HG03025 (cell line): ENCODE data around the gene EVI5.
"Not testable (repeated sequence)": the region's sequence is repeated elsewhere in the genome, so short reads cannot be mapped to it uniquely, and the experiment has no call there.

Experiments used
- ATAC-seq: cut with Tn5 transposase; IDR thresholded peaks from one replicate; pipeline ENCODE4 v1.9.1; 2021; ENCODE audit warnings: mild to moderate bottlenecking, moderate library complexity; ENCODE audit not compliant: unreplicated experiment, low FRiP score

The EVI5 gene

GRCh38 chr1:92795166-92795565 is 10.3 kb upstream of the EVI5 start:
- no peak for ATAC-seq

GRCh38 chr1:92792340-92792782 is 7.5 kb upstream of the EVI5 start:
- no peak for ATAC-seq

DNA sequence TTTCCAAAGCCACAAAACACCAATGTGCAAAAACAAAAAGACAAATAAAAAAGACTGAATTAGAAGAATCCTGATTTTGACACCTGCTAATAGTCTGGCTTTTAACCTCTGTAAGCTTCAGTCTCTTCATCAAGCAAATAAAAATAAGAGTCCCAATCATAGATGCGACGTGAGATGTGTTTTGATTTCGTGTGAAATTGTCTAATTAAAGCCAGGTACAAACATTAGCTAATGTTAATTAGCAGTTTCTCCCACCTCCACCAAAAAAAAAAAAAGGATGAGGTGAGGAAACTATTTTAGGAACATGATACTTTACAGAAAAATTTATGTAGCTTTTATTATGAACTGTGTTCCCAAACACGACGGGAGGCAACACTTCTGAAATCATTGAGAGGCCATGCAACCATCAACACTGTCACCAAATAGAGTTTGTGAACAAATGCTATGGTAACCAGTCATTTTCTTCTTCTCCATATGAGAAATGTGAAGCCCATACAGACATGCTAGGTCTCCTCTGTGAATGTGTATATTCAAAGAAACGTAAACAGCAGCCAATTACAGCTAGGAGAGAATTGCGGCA is 6.7 kb upstream of the EVI5 start:
- ATAC-seq, result no peak

GRCh38 chr1:92790867-92791266 is 6.0 kb upstream of the EVI5 start:
- ATAC-seq, result no peak

- no peak for ATAC-seq
These were observed 5.2 kb upstream of the EVI5 start for GRCh38 chr1:92790081-92790480.

DNA sequence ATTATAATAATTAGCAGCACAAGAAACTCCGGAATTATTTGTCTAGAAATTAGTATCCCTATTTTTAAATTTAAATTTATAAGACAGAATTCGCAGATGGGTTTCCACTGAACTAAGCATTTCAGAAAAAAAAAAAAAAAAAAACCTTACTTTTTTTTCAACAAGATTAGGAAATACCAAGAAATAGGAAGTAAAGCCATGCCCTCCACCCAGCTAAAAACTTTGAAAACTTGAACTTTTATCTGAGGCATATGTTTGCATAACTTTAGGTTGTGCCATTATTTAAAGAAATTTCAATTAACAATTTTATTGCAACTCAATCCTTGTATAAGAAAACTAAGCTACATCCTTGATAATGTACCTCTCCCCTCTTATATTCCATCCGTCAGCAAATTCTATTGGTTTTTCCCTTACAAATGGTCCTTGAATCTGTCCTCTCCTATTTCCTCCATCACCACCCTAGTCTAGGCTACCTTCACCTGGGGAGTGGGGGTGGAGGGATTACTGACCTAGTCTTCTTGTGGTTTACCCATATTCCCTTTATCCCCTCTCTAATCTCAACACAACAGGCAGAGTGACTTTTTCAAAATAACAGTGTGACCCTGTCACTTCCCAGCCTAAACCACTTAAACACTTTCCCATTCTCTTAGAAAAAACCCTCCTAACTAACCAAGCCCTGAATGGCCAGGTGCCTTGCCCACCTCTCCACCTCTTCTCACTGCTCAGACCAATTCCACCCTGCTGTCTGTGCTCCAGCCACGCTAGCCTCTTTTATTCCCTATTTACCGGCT is 1.4 kb upstream of the EVI5 start:
- ATAC-seq, result no peak

DNA sequence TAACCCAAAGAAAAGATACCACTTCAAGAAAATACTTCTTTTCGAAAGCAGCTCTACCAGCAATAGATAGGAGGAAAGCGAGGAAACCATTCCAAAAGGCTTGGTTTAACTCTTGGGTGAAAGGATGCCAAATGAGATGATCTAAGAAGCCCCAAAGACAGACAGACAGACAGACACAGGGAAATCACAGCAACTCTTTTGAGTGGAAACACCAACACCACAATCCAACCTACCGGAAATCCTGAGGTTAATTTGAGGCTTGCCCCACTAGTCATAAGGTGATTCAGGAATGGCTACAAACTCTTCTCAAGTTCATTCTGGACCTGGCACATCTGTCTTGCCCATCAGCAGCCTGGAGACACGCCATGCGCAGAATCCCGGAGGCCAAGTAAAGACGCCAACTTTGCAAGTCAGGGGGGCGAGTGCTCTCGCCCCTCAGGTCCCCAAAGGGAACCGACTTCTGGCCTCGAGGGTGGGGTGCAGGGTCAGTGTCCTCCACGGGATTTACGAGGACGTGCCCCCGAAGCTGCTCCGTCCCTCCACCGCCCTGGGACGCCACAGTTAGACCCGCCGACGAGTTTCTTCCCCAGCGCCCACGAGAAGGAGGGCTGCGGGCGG is 778 bp downstream of the EVI5 start:
- peak; percentile 4 for ATAC-seq

DNA sequence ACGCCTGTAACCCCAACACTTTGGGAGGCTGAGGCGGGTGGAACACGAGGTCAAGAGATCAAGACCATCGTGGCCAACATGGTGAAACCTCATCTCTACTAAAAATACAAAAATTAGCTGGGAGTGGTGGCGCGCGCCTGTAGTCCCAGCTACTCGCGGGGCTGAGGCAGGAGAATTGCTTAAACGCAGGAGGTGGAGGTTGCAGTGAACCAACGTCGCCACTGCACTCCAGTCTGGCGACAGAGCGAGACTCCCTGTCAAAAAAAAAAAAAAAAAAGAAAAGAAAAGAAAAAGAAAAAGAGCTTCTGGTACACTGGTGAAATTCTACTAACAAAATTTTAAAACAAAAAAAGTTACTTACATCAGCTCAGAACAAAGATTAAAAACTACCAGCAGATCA is 1.4 kb downstream of the EVI5 start:
- not testable (repeated sequence) for ATAC-seq

GRCh38 chr1:92778376-92778775 is 6.5 kb downstream of the EVI5 start:
- ATAC-seq, result no peak

GRCh38 chr1:92774407-92774806 is 10.5 kb downstream of the EVI5 start:
- no peak for ATAC-seq

DNA sequence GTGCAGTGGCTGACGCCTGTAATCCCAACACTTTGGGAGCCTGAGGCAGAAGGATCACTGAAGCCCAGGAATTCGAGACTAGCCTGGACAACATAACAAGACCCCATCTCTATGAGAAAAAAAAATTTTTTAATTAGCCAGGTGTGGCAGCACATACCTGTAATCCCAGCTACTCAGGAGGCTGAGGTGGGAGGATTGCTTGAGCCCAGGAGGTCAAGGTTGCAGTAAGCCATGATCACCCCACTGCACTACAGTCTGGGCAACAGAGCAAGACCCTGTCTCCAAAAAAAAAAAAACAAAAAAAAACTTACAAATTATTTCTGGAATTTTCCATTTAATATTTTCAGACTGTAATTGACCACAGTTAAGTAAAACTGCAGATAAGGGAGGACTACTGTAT is 11.2 kb downstream of the EVI5 start:
- ATAC-seq, result not testable (repeated sequence)

GRCh38 chr1:92769856-92770255 is 15.1 kb downstream of the EVI5 start:
- no peak for ATAC-seq

DNA sequence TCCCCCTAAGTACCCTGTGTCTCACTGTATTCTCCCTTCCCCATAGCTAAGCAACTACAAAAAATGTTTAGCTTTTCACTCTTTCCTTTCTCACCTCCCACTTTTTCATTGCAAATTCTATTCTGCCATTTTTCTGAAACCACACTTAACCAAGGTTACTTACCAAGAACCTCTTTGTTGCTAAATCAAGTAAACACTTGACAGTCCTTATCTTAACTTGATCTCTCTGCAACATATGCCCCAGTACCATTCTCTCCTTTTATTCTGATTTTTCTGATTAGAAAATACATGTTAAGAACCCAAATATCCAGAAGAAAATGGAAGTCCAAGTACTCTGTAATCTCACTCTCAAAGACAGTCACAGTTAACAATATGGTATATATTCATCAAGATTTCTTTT is 16.0 kb downstream of the EVI5 start:
- ATAC-seq, result no peak

GRCh38 chr1:92768296-92768695 is 16.6 kb downstream of the EVI5 start:
- no peak for ATAC-seq

GRCh38 chr1:92764116-92764515 is 20.8 kb downstream of the EVI5 start:
- no peak for ATAC-seq

DNA sequence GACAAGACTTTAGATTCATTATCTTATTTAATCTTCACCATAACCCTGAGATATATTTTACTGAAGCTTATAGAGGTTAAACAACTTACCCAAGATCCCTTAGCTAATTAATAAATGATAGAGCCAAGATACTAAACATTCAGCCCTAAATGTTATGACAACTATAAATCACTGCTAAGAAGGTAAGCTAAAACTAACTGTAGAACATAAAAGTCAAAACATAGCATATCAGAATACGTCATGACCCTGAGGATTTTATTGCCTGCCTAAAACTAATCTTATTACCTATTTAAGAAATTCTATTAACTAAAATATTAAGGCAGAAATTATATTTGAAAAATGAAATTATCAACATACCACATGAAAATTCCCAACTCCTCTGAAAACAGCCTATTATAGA is 22.6 kb downstream of the EVI5 start:
- ATAC-seq, result no peak

DNA sequence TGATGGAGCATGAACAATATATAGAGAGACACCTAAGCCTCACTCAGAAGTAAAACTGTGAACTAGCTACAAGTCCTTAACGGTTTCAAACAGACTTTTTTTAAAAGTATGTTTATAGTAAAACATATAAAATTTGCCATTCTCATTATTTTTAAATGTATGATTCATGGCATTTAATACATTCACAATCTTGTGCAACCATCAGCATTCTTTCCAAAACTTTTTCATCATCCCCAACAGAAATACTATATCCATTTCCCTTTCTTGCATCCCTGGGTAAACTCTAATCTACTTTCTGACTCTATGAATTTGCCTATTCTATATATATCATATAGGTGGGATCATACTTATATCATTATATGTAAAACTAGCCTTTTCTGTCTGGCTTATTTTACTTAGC is 25.5 kb downstream of the EVI5 start:
- no peak for ATAC-seq

DNA sequence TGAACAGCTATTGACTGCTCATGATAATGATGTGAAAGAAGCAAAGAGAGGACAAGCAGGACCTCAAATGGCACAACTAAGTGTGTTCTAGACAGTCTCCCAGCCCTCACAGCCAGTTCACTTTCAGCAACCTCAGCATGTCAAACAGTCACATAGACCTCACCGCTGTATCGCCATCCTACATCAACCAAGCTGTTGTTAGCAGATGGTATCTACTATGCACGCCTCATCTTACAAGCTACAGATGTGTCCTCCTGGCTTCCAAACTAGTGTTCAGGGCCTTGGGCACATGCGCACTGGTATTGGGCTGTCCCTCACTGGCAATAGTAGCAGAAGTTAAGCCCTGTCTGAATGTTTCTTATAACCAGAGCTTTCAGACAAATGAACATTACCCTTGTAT is 28.4 kb downstream of the EVI5 start:
- no peak for ATAC-seq

DNA sequence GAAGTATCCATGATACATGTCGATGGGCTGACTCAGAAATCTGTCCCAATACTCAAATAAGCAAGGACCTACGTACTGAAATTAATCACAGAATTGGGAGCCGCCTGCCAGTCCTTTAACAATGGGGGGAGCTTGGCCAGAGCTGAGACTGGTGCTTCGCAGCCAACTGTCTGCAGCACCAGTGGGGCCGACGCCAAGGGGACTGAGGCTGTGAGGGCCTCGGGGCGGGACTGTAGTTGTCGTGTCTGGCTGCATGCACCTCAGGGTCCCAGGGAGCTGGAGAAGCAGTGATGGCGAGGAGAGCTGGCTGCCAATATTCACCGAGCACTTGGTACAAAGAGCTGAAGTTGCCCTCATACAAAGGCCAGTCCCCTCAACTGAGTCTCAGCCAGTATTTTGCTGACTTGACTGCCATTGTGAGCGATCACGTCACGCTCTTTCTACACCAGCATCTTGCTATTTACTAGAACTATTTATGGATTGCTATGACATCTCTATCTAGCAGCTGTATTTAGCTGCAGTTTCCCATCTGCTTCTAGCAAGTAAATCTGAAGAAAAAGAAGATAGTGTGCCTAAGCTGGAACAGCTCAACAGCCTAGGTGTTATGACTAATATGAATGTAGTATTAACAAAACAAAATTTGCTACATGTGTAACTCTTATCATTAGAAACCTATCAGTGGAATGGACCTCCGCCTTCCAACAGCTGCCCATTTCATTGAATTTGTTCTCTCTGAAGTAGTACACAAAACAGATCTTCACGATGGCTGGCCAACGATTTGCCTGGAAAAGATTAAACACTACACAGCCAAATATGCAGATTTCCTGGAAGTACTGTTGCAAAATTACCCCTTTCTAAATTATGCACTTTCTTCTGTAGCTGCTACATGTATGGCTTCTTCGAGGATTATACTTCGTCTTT is 29.1 kb downstream of the EVI5 start:
- no peak for ATAC-seq

DNA sequence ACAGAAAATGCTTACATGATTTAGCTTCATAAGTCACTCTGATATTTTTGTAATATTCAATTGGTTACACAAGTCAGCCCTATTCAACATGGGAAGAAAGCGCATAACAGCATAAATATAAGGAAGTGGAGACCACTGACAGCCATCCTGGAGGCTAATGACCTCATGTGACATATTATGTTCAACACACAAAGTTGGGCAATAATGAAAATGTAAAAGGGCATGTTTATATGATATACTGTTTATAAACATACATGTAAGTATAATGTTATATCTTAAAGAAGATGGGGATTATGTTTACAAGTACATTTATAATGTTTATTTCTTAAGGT is 30.2 kb downstream of the EVI5 start:
- ATAC-seq, result no peak
